MM.1S (cell line): ENCODE data around the gene NFKB1.

Experiments used
- DNase-seq: peaks from one replicate; pipeline ENCODE4 v3.0.0-alpha.2; 2015
- H2AFZ ChIP-seq: fragments of 300-600 bp; sonication (generic); 2 replicates; pipeline ENCODE4 v1.6.0; 2016; ENCODE audit warnings: antibody characterized with exemption, low read length
- H3F3A ChIP-seq: fragments of 300-600 bp; sonication (generic); 2 replicates; pipeline ENCODE4 v1.6.1; 2016; ENCODE audit warnings: mild to moderate bottlenecking, antibody characterized with exemption, low read length, moderate library complexity, mixed read lengths; ENCODE audit not compliant: insufficient read depth
- H3K27ac ChIP-seq: fragments of 300-600 bp; sonication (generic); 2 replicates; pipeline ENCODE4 v1.5.1; 2016; ENCODE audit warnings: mild to moderate bottlenecking, low read length
- H3K27me3 ChIP-seq: fragments of 300-600 bp; sonication (generic); replicated peaks from 2 replicates; pipeline ENCODE4 v1.6.0; 2016; ENCODE audit warnings: low read length; ENCODE audit not compliant: insufficient read depth
- H3K36me3 ChIP-seq: fragments of 300-600 bp; sonication (generic); replicated peaks from 2 replicates; pipeline ENCODE4 v1.6.1; 2016; ENCODE audit warnings: mild to moderate bottlenecking, low read length, mixed read lengths; ENCODE audit not compliant: insufficient read depth
- H3K4me1 ChIP-seq: fragments of 300-600 bp; sonication (generic); 2 replicates; pipeline ENCODE4 v1.6.1; 2016; ENCODE audit warnings: low read length, mixed read lengths
- H3K4me2 ChIP-seq: fragments of 300-600 bp; sonication (generic); 2 replicates; pipeline ENCODE4 v1.6.0; 2016; ENCODE audit warnings: low read depth, low read length
- H3K4me3 ChIP-seq: fragments of 300-600 bp; sonication (generic); 2 replicates; pipeline ENCODE4 v1.5.1; 2016; ENCODE audit warnings: low read length, mixed read lengths
- H3K79me2 ChIP-seq: fragments of 300-600 bp; sonication (generic); 2 replicates; pipeline ENCODE4 v1.6.1; 2016; ENCODE audit warnings: mixed run types, low read length, mixed read lengths
- H3K9ac ChIP-seq: fragments of 300-600 bp; sonication (generic); 2 replicates; pipeline ENCODE4 v1.6.1; 2016; ENCODE audit warnings: low read length, mixed read lengths
- H3K9me2 ChIP-seq: fragments of 300-600 bp; sonication (generic); replicated peaks from 2 replicates; pipeline ENCODE4 v1.6.1; 2016; ENCODE audit warnings: mild to moderate bottlenecking, low read length, mixed read lengths; ENCODE audit not compliant: insufficient read depth
- H3K9me3 ChIP-seq: fragments of 300-600 bp; sonication (generic); replicated peaks from 2 replicates; pipeline ENCODE4 v1.6.1; 2016; ENCODE audit warnings: mild to moderate bottlenecking, low read length, mixed read lengths; ENCODE audit not compliant: insufficient read depth
- H4K20me1 ChIP-seq: fragments of 300-600 bp; sonication (generic); 2 replicates; pipeline ENCODE4 v1.6.1; 2016; ENCODE audit warnings: mild to moderate bottlenecking, low read length, moderate library complexity, mixed read lengths; ENCODE audit not compliant: insufficient read depth
- CTCF ChIP-seq: fragments of 300-600 bp; sonication (generic); IDR thresholded peaks from 2 replicates; pipeline ENCODE4 v1.5.1; 2016; ENCODE audit warnings: antibody characterized with exemption, low read length, mixed read lengths
- EZH2 ChIP-seq: fragments of 300-600 bp; sonication (generic); optimal IDR thresholded peaks from 2 replicates; pipeline ENCODE3; 2017; ENCODE audit warnings: low read depth, mild to moderate bottlenecking, antibody characterized with exemption, low read length, mixed read lengths
- EZH2phosphoT487 ChIP-seq: fragments of 300-600 bp; sonication (generic); IDR thresholded peaks from 2 replicates; pipeline ENCODE4 v1.6.1; 2018; ENCODE audit warnings: antibody characterized with exemption, low read length

The NFKB1 gene

GRCh38 chr4:102638621-102639020 is 137.5 kb downstream of the NFKB1 start:
- H3K27me3 ChIP-seq = no peaks in the 10 kb centered on the region
- no peaks in the 10 kb centered on the region for H3K36me3 ChIP-seq
- H3K9me2 ChIP-seq = no peaks in the 10 kb centered on the region
- no peak overlapping the region for H3K4me3 ChIP-seq
- H3K27ac ChIP-seq = no peak overlapping the region
- no peaks in the 10 kb centered on the region for H4K20me1 ChIP-seq
- H3K4me2 ChIP-seq = no peak overlapping the region
- no peaks in the 10 kb centered on the region for H3K4me1 ChIP-seq
- no peaks in the 10 kb centered on the region for H3K79me2 ChIP-seq
- H2AFZ ChIP-seq = no peak overlapping the region
- no peaks in the 10 kb centered on the region for H3K9me3 ChIP-seq
- H3K9ac ChIP-seq = no peak overlapping the region
- no peaks in the 10 kb centered on the region for H3F3A ChIP-seq
- DNase-seq = no peak
- no peak for TF ChIP-seq EZH2phosphoT487
- TF ChIP-seq EZH2 = no peak
- TF ChIP-seq CTCF = no peak

- no peaks in the 10 kb centered on the region for H3K4me1 ChIP-seq
- H3K36me3 ChIP-seq = no peaks in the 10 kb centered on the region
- no peaks in the 10 kb centered on the region for H4K20me1 ChIP-seq
- H3K9ac ChIP-seq = no peak overlapping the region
- no peaks in the 10 kb centered on the region for H3K79me2 ChIP-seq
- H3K27me3 ChIP-seq = no peaks in the 10 kb centered on the region
- H3K9me2 ChIP-seq = no peaks in the 10 kb centered on the region
- TF ChIP-seq EZH2phosphoT487 = no peak
- TF ChIP-seq EZH2 = no peak
- no peak for TF ChIP-seq CTCF
- H3K4me3 ChIP-seq = no peak overlapping the region
- H3K4me2 ChIP-seq = no peak overlapping the region
- H3K9me3 ChIP-seq = no peaks in the 10 kb centered on the region
- H3K27ac ChIP-seq = no peak overlapping the region
- DNase-seq = no peak
- H3F3A ChIP-seq = no peaks in the 10 kb centered on the region
- H2AFZ ChIP-seq = no peak overlapping the region
These were observed 138.4 kb downstream of the NFKB1 start for GRCh38 chr4:102639598-102639997.

- no peaks in the 10 kb centered on the region for H3K79me2 ChIP-seq
- H3K9ac ChIP-seq = no peak overlapping the region
- DNase-seq = no peak
- no peaks in the 10 kb centered on the region for H3K9me2 ChIP-seq
- no peak overlapping the region for H3K4me3 ChIP-seq
- H3K27ac ChIP-seq = no peak overlapping the region
- H2AFZ ChIP-seq = no peak overlapping the region
- H3K9me3 ChIP-seq = no peaks in the 10 kb centered on the region
- TF ChIP-seq CTCF (no peak), EZH2 (no peak), EZH2phosphoT487 (no peak)
- H3K4me2 ChIP-seq = no peak overlapping the region
- no peaks in the 10 kb centered on the region for H3K27me3 ChIP-seq
- H3K36me3 ChIP-seq = no peaks in the 10 kb centered on the region
- no peaks in the 10 kb centered on the region for H4K20me1 ChIP-seq
- H3F3A ChIP-seq = no peaks in the 10 kb centered on the region
- H3K4me1 ChIP-seq = no peaks in the 10 kb centered on the region
These were observed 139.5 kb downstream of the NFKB1 start for GRCh38 chr4:102640669-102641068.
